A673 (cell line): ENCODE data around the gene FRS2.

Source experiments
- EZH2 ChIP-seq: fragments of 200-600 bp; sonication (generic); IDR thresholded peaks from 2 replicates; pipeline ENCODE4 v1.6.1; 2017; ENCODE audit warnings: borderline replicate concordance, low read depth, mild to moderate bottlenecking, mixed read lengths, antibody characterized with exemption, low read length; ENCODE audit not compliant: poor library complexity, severe bottlenecking
- TF ChIP-seq, protein P1 (sequence below): fragments of 300-800, 200-600 bp; sonication (generic); conservative IDR thresholded peaks from 2 replicates; pipeline ENCODE4 v1.5.1; 2017; ENCODE audit warnings: low read depth, mild to moderate bottlenecking, antibody characterized with exemption, low read length, moderate library complexity, mixed read lengths

DNA sequence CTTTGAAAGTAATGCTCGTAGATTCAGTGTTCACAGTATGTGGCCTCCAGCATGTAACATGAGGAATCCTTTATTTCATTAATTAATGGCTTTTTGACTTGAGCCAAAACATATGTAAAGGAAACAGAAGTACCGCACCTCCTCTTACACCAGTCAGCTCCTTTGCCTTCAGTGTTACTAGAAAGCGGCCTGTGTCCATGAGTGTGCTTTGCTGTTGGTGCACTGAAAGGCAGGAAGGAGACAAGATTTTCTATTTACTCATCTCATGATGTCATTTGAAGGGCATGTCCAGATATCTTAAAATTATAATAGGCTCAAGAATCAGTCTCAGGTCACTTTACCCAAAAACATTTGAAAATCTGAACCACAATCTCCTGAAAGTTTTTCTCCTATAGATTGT lies 105.2 kb downstream of the FRS2 start:
- TF ChIP-seq, protein P1, sequence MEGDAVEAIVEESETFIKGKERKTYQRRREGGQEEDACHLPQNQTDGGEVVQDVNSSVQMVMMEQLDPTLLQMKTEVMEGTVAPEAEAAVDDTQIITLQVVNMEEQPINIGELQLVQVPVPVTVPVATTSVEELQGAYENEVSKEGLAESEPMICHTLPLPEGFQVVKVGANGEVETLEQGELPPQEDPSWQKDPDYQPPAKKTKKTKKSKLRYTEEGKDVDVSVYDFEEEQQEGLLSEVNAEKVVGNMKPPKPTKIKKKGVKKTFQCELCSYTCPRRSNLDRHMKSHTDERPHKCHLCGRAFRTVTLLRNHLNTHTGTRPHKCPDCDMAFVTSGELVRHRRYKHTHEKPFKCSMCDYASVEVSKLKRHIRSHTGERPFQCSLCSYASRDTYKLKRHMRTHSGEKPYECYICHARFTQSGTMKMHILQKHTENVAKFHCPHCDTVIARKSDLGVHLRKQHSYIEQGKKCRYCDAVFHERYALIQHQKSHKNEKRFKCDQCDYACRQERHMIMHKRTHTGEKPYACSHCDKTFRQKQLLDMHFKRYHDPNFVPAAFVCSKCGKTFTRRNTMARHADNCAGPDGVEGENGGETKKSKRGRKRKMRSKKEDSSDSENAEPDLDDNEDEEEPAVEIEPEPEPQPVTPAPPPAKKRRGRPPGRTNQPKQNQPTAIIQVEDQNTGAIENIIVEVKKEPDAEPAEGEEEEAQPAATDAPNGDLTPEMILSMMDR: no peak
- TF ChIP-seq EZH2: no peak
